ENCODE results near the gene MEIS2.

The MEIS2 gene

DNA sequence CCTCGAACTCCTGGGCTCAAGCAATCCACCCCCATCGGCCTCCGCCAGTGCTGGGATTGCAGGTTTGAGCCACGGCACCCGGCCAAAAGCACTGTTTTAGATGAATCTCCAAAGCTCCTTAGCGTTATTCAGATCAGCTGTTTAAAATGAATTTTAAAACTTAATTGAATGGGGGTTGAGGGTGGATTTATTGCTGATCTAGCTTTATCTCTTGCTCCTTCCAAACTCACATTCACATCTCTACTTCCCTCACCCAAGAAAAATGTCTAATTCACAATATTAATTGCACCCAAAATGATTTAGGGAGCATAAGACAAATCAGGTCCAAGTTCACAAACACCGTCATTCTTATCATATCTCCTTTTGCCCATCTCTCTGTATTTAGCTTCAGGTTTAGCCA, 89.8 kb downstream of the MEIS2 start:
- Mint-ChIP-seq H3K9me3 (no peaks in the 10 kb centered on the region), H3K4me1 (ENCODE audit: low read depth) (no peaks in the 10 kb centered on the region), H3K27ac (no peak overlapping the region), H3K36me3 (ENCODE audit: low read depth) (no peaks in the 10 kb centered on the region), H3K4me3 (no peak overlapping the region), H3K27me3 (no peaks in the 10 kb centered on the region)

DNA sequence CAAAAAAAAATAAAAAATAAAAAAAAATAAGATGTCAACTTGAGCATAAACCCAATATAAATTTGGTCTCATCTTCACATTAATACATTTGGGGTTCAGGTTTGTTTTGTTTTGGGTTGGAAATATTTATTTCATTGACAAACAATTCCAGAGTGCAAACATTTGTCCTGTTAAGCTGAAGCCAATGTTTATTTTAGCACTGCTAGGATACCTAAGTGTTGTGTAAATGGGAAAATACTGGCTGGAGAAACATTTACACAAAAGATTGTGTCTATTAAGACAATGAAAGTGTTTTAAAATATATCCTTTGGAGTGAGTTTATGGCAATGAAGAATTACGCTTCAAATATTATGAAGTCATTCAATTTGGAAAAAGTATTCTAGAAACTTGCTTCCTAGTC, 91.1 kb downstream of the MEIS2 start:
- no peaks in the 10 kb centered on the region for H3K9me3 Mint-ChIP-seq
- no peaks in the 10 kb centered on the region for H3K27me3 Mint-ChIP-seq
- no peak overlapping the region for H3K4me3 Mint-ChIP-seq
- H3K4me1 Mint-ChIP-seq (ENCODE audit: low read depth), result no peaks in the 10 kb centered on the region
- H3K27ac Mint-ChIP-seq, result no peak overlapping the region
- no peaks in the 10 kb centered on the region for H3K36me3 Mint-ChIP-seq (ENCODE audit: low read depth)

DNA sequence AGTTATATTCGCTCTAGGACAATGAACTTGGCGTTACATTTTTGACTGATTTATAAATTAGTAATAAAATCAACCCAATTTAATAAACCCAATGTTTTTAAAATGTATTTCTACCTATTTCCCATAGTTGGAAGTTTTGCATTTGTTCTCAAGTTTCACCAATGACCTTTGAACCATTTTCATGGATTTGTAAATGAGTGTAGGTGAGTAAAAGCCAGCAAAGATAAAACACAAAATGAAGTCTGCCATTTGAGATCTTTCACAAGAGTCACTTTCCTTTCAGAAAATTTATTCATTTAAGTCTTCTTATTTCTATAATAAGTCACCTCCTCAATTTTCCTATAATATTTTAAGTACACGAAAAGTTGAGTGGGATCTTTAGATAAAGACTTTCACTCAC, 92.1 kb downstream of the MEIS2 start:
- no peaks in the 10 kb centered on the region for H3K27me3 Mint-ChIP-seq
- no peak overlapping the region for H3K27ac Mint-ChIP-seq
- no peak overlapping the region for H3K4me3 Mint-ChIP-seq
- H3K4me1 Mint-ChIP-seq (ENCODE audit: low read depth), result no peaks in the 10 kb centered on the region
- no peaks in the 10 kb centered on the region for H3K9me3 Mint-ChIP-seq
- H3K36me3 Mint-ChIP-seq (ENCODE audit: low read depth), result no peaks in the 10 kb centered on the region

DNA sequence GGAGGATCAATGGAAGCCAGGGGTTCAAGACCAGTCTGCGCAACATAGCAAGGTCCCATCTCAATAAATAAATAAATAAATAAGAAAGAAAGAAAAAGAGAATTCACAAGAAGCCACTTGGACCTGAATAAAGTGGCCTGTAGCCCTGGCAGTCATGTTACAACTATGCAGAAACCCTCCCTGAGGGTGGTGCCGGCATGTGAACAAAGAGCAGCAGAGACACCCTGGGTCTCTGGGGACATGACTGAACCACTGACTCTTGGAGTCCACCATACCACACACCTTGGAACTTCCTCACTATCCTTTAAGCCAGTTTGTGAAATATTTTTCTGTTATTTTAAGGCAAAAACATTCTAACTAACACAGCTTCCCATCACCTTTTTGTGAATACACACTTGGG, 93.0 kb downstream of the MEIS2 start:
- H3K27me3 Mint-ChIP-seq, result no peaks in the 10 kb centered on the region

DNA sequence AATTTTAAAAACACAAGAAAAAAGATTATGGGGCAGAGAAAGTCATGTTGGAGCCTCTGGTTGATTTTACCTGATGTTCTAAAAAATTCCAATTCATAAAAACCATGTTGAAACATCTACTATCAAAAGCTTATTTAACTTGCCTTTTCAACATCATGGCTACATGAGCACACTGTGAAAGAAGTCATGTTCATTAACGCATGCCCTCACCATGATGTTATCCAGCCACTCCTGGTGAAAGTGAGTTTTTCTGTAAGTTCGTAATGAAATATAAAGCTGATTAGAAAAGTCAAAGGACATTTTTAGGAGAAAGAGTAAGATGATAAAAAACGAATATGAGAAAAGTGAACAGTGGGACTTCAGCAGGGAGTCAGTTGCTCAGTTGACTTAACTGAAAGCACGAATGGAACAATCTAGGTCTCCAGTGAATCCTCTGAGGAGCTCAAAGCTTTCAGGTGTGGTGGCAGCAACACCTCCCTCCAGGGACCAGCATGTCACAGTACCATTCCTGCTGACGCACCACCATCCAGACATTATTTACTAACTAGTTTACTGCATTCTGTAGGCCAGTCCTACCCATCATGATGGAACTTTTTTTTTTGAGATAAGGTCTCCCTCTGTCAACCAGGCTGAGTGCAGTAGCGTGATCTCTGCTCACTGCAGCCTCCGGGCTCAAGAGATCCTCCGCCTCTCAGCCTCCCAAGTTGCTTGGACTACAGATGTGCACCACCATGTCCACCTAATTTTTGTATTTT, 95.2 kb downstream of the MEIS2 start:
- H3K27ac Mint-ChIP-seq, result no peak overlapping the region
- H3K4me3 Mint-ChIP-seq, result no peak overlapping the region
- H3K36me3 Mint-ChIP-seq (ENCODE audit: low read depth), result no peaks in the 10 kb centered on the region
- no peaks in the 10 kb centered on the region for H3K27me3 Mint-ChIP-seq
- peaks cover 7% of the 10 kb centered on the region for H3K9me3 Mint-ChIP-seq
- no peaks in the 10 kb centered on the region for H3K4me1 Mint-ChIP-seq (ENCODE audit: low read depth)

More for the DNA sequence above, 93.0 kb downstream of the MEIS2 start:
- no peak overlapping the region for H3K4me3 Mint-ChIP-seq
- no peaks in the 10 kb centered on the region for H3K4me1 Mint-ChIP-seq (ENCODE audit: low read depth)
- no peak overlapping the region for H3K27ac Mint-ChIP-seq
- no peaks in the 10 kb centered on the region for H3K9me3 Mint-ChIP-seq
- no peaks in the 10 kb centered on the region for H3K36me3 Mint-ChIP-seq (ENCODE audit: low read depth)

DNA sequence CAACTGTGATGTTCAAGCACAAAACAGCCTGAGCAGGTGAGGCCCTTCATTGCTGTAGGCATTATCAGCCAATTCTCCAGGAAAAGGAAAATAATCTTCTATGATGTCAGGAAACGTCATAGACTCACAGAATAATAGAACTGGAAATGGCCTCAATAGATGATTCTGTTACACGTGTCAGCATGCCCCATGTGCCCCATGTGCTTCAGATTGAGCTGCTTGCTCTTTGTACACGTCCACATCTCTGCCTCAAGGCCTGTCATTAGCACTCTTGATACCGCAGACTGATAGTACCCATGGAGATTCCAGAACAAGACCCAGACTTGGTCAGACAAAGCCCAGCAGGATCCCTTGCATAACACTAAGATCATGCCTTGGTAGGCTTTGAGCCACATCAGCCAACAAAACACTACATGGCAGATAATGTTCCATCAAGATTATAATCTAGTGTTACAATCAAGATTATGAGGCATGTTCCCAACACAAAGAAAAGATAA, 95.9 kb downstream of the MEIS2 start:
- H3K36me3 Mint-ChIP-seq (ENCODE audit: low read depth), result no peaks in the 10 kb centered on the region
- H3K4me3 Mint-ChIP-seq, result no peak overlapping the region
- no peak overlapping the region for H3K27ac Mint-ChIP-seq
- H3K27me3 Mint-ChIP-seq, result no peaks in the 10 kb centered on the region
- no peaks in the 10 kb centered on the region for H3K4me1 Mint-ChIP-seq (ENCODE audit: low read depth)
- peaks cover 11% of the 10 kb centered on the region for H3K9me3 Mint-ChIP-seq

DNA sequence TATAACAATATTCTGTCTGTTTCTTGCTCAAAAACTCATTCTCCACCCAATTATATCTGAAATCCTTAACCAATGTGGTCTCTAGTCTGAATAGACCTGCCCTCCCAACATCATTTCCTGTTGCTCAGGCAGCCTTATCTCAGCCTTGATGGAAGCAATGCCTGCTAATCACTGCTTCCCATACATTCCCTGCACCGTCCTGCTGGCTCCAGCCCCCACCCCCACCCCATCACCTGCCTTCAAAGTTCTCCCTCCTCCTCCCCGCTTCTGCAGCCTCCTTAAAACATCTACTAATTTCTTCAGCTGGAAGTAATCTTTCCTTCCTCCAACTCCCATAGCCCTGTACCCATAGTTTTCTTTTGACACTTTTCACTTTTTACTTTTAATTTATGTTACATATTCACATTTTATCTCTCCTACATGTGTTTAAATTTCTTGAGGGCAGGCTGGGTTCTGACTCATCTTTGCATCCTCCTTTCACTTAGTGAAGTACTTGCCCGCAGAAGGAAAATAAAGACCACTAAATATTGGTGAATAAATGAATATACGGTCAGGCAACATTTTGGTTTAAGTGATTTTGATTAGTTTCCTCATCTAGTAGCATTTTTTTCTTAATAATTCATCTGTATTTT, 98.2 kb downstream of the MEIS2 start:
- peaks cover 11% of the 10 kb centered on the region for H3K9me3 Mint-ChIP-seq
- H3K4me3 Mint-ChIP-seq, result no peak overlapping the region
- H3K36me3 Mint-ChIP-seq (ENCODE audit: low read depth), result no peaks in the 10 kb centered on the region
- H3K4me1 Mint-ChIP-seq (ENCODE audit: low read depth), result no peaks in the 10 kb centered on the region
- H3K27me3 Mint-ChIP-seq, result no peaks in the 10 kb centered on the region
- H3K27ac Mint-ChIP-seq, result no peak overlapping the region

DNA sequence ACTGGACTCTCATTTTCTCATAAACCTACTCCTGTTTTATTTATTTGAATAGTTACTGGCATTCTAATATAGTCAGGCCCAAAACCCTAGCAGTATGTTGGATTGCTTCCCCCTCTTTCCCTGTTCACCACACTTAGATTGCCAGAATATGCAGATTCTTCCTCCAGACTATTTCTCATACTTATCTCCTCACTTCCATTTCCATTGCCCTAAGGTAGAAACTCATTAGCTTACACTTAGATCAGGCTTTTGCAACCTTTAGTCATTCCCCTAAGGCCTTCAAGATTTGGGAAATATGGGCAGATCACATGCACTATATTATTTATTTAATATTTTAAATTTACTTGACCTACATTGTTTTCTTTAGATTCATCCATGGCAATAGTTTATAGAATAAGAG, 98.9 kb downstream of the MEIS2 start:
- H3K27me3 Mint-ChIP-seq, result no peaks in the 10 kb centered on the region
- peaks cover 11% of the 10 kb centered on the region for H3K9me3 Mint-ChIP-seq
- H3K4me1 Mint-ChIP-seq (ENCODE audit: low read depth), result no peaks in the 10 kb centered on the region
- no peaks in the 10 kb centered on the region for H3K36me3 Mint-ChIP-seq (ENCODE audit: low read depth)
- H3K4me3 Mint-ChIP-seq, result no peak overlapping the region
- no peak overlapping the region for H3K27ac Mint-ChIP-seq

DNA sequence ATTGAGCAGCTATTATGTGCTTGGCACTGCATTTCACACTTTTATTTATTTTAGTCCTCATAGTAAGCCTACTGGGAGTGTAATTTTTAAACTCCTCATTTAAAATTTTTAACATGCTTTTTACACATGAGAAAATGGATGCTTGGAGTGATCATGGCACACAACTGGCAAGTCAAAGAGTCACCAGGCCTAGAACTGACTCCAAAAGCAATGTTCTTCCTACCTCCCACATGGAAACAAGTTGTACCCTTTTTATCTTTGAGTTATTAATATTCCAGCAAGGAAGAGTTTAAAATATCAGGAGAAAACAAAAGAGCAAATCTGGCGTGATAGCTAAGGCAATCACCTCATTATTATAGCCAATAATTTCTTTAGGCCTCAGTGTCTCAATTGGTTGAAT, 100.6 kb downstream of the MEIS2 start:
- no peaks in the 10 kb centered on the region for H3K36me3 Mint-ChIP-seq (ENCODE audit: low read depth)
- H3K4me1 Mint-ChIP-seq (ENCODE audit: low read depth), result no peaks in the 10 kb centered on the region
- H3K9me3 Mint-ChIP-seq, result peaks cover 15% of the 10 kb centered on the region
- no peak overlapping the region for H3K27ac Mint-ChIP-seq
- no peaks in the 10 kb centered on the region for H3K27me3 Mint-ChIP-seq
- H3K4me3 Mint-ChIP-seq, result no peak overlapping the region

DNA sequence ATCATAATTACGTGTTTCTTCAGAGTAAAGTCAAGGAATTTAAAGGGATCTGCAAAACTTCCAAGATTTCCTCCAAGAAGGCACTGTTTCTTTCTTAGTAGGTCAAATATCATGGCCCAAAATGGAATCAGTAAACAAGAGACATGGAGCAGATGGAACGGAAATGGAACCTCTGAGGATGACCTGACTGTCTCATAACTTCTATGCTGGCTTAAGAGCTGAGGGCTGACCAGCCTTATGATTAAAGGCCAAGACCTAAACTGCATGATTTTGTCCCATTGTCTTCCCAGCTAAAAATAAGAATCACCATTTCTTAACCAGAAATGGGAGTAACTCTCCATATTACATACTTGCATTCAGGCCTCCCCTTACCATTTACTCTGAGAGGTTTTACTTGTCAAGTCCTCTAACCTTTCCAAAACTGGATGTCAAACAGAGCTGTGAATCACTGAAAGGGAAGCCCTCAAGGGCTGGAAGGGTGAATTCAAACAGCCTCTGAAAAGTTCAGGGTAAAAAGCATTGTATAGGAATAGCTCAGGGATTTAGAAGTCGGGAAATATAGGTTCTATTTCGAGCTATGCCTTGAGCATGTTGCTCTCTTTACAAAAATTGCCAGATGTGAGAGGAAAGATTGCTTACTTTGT, 103.7 kb downstream of the MEIS2 start:
- Mint-ChIP-seq H3K9me3 (peaks cover 17% of the 10 kb centered on the region), H3K4me3 (no peak overlapping the region), H3K27me3 (no peaks in the 10 kb centered on the region), H3K4me1 (ENCODE audit: low read depth) (no peaks in the 10 kb centered on the region), H3K27ac (no peak overlapping the region), H3K36me3 (ENCODE audit: low read depth) (no peaks in the 10 kb centered on the region)

DNA sequence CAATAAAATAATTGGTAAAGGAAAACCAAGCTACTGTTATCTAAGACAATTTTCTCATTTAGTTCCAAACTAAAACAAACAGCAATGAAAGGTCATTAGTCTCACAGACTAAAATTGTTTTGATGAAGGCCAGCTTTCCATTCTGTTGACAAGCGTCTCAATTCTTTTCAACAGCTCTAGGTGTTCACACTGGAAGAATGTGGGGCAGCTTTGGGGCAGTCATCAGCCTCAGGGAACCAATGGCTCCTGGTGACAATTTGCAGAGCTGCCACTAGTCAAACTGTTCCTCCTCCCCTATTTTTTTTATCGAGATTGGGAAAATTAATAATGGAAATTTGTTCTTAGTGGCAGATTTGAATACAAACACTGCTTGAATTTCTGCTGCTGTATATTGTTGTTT, 104.2 kb downstream of the MEIS2 start:
- no peaks in the 10 kb centered on the region for H3K4me1 Mint-ChIP-seq (ENCODE audit: low read depth)
- no peaks in the 10 kb centered on the region for H3K27me3 Mint-ChIP-seq
- no peak overlapping the region for H3K4me3 Mint-ChIP-seq
- H3K36me3 Mint-ChIP-seq (ENCODE audit: low read depth), result no peaks in the 10 kb centered on the region
- H3K27ac Mint-ChIP-seq, result no peak overlapping the region
- peaks cover 17% of the 10 kb centered on the region for H3K9me3 Mint-ChIP-seq

DNA sequence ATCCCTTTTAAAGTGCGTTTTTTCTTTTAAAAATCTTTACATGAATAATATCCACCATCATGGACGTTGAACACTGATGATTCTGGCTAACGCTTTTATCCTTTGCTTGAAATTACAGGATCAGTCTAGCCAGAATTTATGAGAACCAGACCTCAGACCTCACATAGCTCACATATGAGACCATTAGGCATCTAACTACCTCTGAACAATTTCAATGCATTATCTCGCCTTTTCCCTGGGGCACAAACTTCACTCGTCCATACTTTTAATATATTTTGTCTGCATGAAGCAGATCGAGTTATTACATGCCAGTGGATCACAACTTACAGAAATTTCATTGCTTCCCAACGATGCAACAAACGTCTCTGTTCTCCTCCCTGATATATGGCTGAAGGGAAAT, 105.6 kb downstream of the MEIS2 start:
- H3K27ac Mint-ChIP-seq, result no peak overlapping the region
- H3K4me3 Mint-ChIP-seq, result no peak overlapping the region
- no peaks in the 10 kb centered on the region for H3K27me3 Mint-ChIP-seq
- no peaks in the 10 kb centered on the region for H3K36me3 Mint-ChIP-seq (ENCODE audit: low read depth)
- H3K4me1 Mint-ChIP-seq (ENCODE audit: low read depth), result no peaks in the 10 kb centered on the region
- peaks cover 7% of the 10 kb centered on the region for H3K9me3 Mint-ChIP-seq

DNA sequence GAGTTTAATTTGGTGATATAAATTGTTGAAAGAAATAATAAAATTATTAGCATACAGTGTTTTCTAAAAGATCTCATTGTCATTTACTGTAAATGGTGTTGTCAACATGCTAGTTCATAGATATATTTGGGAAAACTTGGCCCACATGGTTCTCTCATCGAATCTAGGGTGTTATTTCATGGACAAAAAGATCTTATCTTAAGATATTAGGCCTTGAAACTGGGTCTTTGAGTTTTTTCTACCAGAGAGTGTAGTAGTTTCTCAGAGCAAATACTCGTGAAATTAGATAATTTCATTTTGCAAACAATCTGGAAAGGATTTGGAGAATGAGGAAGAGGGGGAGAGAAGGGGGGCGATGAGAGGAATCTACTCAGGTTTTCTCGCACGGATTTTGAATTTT, 107.9 kb downstream of the MEIS2 start:
- Mint-ChIP-seq H3K27me3 (no peaks in the 10 kb centered on the region), H3K36me3 (ENCODE audit: low read depth) (no peaks in the 10 kb centered on the region), H3K4me1 (ENCODE audit: low read depth) (no peaks in the 10 kb centered on the region), H3K9me3 (peaks cover 6% of the 10 kb centered on the region), H3K4me3 (no peak overlapping the region), H3K27ac (no peak overlapping the region)

DNA sequence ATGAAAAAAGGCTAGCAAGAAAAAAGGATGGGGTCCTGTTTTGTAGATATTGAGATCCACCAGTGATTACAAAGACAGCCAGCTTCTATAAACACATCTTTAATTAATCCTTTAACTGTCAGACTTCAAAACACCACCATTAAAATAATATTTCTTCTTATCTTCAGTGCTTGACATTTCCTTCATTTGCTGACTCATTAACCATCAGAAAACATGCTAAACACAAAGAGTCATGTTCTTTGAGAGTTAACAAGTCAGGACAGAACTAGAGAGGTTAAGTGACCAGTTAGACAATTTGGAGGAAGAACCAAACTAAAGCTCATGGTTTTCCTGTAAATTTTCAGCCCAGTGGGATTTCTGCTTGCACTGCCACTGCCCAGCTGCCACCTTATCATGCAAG, 111.4 kb downstream of the MEIS2 start:
- Mint-ChIP-seq H3K9me3 (peaks cover 15% of the 10 kb centered on the region), H3K27ac (no peak overlapping the region), H3K4me1 (ENCODE audit: low read depth) (no peaks in the 10 kb centered on the region), H3K4me3 (no peak overlapping the region), H3K36me3 (ENCODE audit: low read depth) (no peaks in the 10 kb centered on the region), H3K27me3 (no peaks in the 10 kb centered on the region)

DNA sequence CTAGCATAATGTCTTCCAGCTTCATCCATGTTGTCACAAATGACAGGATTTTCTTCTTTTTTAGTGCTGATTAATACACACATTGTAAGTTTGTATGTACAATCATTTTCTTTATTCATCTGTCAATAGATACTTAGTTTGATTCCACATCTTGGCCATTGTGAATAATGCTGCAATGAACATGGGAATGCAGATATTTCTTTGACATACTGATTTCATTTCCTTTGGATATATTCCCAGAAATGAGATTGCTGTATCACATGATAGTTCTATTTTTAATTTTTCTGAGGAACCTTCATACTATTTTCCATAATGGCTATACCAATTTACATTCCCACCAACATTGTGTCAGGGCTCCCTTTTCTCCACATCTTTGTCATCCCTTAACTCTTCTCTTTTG, 117.9 kb downstream of the MEIS2 start:
- H3K36me3 Mint-ChIP-seq (ENCODE audit: low read depth), result no peaks in the 10 kb centered on the region
- peaks cover 29% of the 10 kb centered on the region for H3K9me3 Mint-ChIP-seq
- no peaks in the 10 kb centered on the region for H3K4me1 Mint-ChIP-seq (ENCODE audit: low read depth)
- H3K27ac Mint-ChIP-seq, result no peak overlapping the region
- H3K4me3 Mint-ChIP-seq, result no peak overlapping the region
- no peaks in the 10 kb centered on the region for H3K27me3 Mint-ChIP-seq

Measured in stimulated activated naive CD8-positive, alpha-beta T cell treated with anti-CD3 and anti-CD28 coated beads, Interleukin-15, Interleukin-2, amounts not matched to agents 100 ng/mL and 50 ng/mL, for 24 hours (primary cell).